RWPE2 (cell line): ENCODE results near the gene FNDC3B.

Experiments used
- ATAC-seq: fragments of 200-7000 bp; cut with Tn5 transposase; 3 replicates; pipeline ENCODE4 v1.9.1; 2021; ENCODE audit warnings: low read depth
- DNase-seq: peaks from one replicate; pipeline ENCODE4 v3.0.0-alpha.2; 2020; ENCODE audit warnings: low spot score
- H3K27ac ChIP-seq: fragments of 450-650 bp; 2 replicates; pipeline ENCODE4 v1.5.1; 2017; ENCODE audit warnings: mild to moderate bottlenecking; ENCODE audit not compliant: poor library complexity, severe bottlenecking
- H3K27me3 ChIP-seq: fragments of 250-450 bp; sonication (Bioruptor Pico); 2 replicates; pipeline ENCODE4 v1.5.1; 2021; ENCODE audit warnings: mild to moderate bottlenecking, moderate library complexity; ENCODE audit not compliant: insufficient read depth, poor library complexity, severe bottlenecking
- H3K36me3 ChIP-seq: fragments of 250-450 bp; sonication (Bioruptor Pico); 2 replicates; pipeline ENCODE4 v1.5.1; 2020; ENCODE audit warnings: low read depth, mild to moderate bottlenecking, moderate library complexity
- H3K4me1 ChIP-seq: fragments of 250-450 bp; sonication (Bioruptor Pico); 2 replicates; pipeline ENCODE4 v1.5.1; 2021; ENCODE audit warnings: mild to moderate bottlenecking, moderate library complexity; ENCODE audit not compliant: insufficient read depth, poor library complexity, severe bottlenecking
- H3K4me3 ChIP-seq: fragments of 250-450 bp; sonication (Bioruptor Pico); 2 replicates; pipeline ENCODE4 v1.5.1; 2021; ENCODE audit warnings: mild to moderate bottlenecking, moderate library complexity; ENCODE audit not compliant: severe bottlenecking
- H3K9me3 ChIP-seq: fragments of 250-450 bp; sonication (Bioruptor Pico); 2 replicates; pipeline ENCODE4 v1.5.1; 2021; ENCODE audit warnings: mild to moderate bottlenecking, moderate library complexity; ENCODE audit not compliant: severe bottlenecking
- TF ChIP-seq, protein P1 (sequence below): fragments of 450-650 bp; IDR thresholded peaks from one replicate; pipeline ENCODE4 v1.5.1; 2017; ENCODE audit warnings: mild to moderate bottlenecking, moderate library complexity; ENCODE audit not compliant: poor library complexity, severe bottlenecking

FNDC3B gene

DNA sequence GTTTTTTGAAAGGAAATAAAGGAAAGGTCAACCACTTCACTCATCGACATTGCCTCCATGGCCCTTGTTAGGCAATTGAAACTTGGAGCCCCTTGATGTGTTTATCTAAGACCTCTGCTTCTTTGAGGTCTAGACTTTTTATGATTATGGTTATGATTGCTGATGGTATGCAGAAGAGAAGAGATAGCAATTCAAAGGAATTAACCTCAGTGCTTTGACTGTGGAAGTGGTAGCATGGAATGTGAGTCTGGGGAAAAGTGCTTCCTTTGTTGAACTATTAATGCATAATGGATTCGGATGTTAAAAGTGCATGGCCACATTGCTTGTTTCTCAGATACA, 46.1 kb downstream of the FNDC3B start:
- H3K4me3 ChIP-seq: no peak overlapping the region
- H3K36me3 ChIP-seq: peaks cover 59% of the 10 kb centered on the region
- peaks cover 41% of the 10 kb centered on the region for H3K4me1 ChIP-seq
- ATAC-seq (no peak), DNase-seq (no peak)
- H3K27me3 ChIP-seq: no peaks in the 10 kb centered on the region
- TF ChIP-seq, protein P1, sequence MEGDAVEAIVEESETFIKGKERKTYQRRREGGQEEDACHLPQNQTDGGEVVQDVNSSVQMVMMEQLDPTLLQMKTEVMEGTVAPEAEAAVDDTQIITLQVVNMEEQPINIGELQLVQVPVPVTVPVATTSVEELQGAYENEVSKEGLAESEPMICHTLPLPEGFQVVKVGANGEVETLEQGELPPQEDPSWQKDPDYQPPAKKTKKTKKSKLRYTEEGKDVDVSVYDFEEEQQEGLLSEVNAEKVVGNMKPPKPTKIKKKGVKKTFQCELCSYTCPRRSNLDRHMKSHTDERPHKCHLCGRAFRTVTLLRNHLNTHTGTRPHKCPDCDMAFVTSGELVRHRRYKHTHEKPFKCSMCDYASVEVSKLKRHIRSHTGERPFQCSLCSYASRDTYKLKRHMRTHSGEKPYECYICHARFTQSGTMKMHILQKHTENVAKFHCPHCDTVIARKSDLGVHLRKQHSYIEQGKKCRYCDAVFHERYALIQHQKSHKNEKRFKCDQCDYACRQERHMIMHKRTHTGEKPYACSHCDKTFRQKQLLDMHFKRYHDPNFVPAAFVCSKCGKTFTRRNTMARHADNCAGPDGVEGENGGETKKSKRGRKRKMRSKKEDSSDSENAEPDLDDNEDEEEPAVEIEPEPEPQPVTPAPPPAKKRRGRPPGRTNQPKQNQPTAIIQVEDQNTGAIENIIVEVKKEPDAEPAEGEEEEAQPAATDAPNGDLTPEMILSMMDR: no peak
- peak overlapping the region; percentile 90 for H3K27ac ChIP-seq
- H3K9me3 ChIP-seq: no peaks in the 10 kb centered on the region

- no peak overlapping the region for H3K4me3 ChIP-seq
- peaks cover 46% of the 10 kb centered on the region for H3K4me1 ChIP-seq
- no peaks in the 10 kb centered on the region for H3K9me3 ChIP-seq
- TF ChIP-seq, protein P1: no peak
- H3K36me3 ChIP-seq: peaks cover 54% of the 10 kb centered on the region
- DNase-seq: no peak
- H3K27me3 ChIP-seq: no peaks in the 10 kb centered on the region
- no peak for ATAC-seq
- peak overlapping the region; percentile 90 for H3K27ac ChIP-seq
Observed at GRCh38 chr3:172086071-172086470, 46.7 kb downstream of the FNDC3B start.

- ATAC-seq: peak; percentile 32; the same call in 2 of the 3 replicates
- Histone ChIP-seq H3K36me3 (peaks cover 42% of the 10 kb centered on the region), H3K4me3 (no peak overlapping the region), H3K4me1 (peaks cover 55% of the 10 kb centered on the region), H3K9me3 (no peaks in the 10 kb centered on the region), H3K27ac (peak overlapping the region; percentile 90), H3K27me3 (no peaks in the 10 kb centered on the region)
- no peak for DNase-seq
- TF ChIP-seq, protein P1: no peak
Observed at GRCh38 chr3:172087198-172087597, 47.8 kb downstream of the FNDC3B start.

DNA sequence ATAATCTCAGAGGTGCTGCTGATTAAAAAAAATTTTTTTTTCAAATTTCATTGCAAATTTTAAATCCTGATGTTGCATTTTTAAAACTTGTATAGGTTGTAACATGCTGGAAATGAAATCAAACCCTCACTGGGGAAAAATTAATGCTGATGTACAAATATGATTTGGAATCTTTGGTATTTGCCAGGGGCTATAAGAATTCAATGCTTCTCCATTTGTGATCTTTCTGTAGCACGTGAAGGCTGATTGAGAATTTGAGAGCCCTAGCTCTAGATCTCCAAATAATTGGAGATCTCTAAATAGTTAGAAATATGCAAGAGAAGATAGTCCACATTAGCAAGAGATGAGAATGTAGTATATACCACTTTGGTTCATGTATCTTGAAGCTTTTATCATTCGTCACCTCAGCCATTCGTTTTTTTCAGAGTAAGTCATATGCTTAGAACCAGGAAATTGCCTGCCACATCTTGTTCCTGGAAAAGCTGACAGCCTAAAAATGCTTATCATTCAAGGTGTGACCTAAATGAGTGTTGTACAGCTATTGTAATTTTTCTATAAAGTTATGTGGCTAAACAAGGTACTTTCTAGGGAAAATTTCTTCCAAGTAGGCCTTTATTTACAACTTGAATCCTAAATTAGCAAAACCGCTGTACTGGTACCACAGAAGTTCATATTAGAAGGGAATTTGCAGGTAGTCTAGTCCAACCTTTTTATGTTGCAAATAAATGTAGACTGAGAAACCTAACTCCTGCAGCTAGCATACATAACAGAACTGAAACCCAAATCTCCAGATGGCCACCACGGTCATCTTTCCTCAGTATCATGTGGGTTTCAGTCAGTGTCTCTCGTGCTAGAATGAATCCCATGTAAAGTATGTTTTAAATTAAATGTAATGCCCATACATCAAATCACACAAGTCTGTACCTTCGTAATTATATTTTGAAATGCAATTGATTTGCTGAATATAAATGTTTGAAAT, 48.5 kb downstream of the FNDC3B start:
- Histone ChIP-seq H3K4me1 (peaks cover 55% of the 10 kb centered on the region), H3K36me3 (peaks cover 35% of the 10 kb centered on the region), H3K9me3 (no peaks in the 10 kb centered on the region), H3K27me3 (no peaks in the 10 kb centered on the region), H3K27ac (peak overlapping the region; percentile 90), H3K4me3 (no peak overlapping the region)
- DNase-seq: no peak
- TF ChIP-seq, protein P1: no peak
- ATAC-seq: peak; percentile 50

DNA sequence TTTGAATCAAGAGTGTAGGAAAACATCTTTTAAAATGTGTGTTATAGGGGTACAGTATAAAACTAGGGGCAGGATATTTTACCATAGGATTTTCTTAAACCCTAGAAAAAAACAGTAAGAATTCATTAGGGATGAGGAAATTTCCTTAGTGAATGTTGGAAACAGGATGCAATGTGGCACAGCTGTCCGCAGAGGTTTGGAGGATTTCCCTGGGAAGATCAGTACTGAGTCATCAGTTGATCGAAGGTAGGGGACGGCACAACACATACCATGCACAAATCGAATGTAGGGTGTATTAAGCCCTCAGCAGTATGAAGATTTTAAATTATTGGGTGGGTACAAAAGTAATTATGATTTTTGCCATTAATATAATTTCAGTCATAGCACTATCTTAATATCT, 49.9 kb downstream of the FNDC3B start:
- Histone ChIP-seq H3K9me3 (no peaks in the 10 kb centered on the region), H3K27me3 (no peaks in the 10 kb centered on the region), H3K27ac (peak overlapping the region; percentile 90), H3K4me1 (peaks cover 55% of the 10 kb centered on the region), H3K36me3 (peaks cover 23% of the 10 kb centered on the region), H3K4me3 (no peak overlapping the region)
- DNase-seq (no peak), ATAC-seq (peak; percentile 64; the same call in 2 of the 3 replicates)
- TF ChIP-seq, protein P1: no peak
